ENCODE results near the gene PRB3. TPM values are rescaled to one million over a fixed set of nuclear protein-coding genes. Genes with fewer than 3 reads are reported as not detected.

The PRB3 gene
- 0.26 TPM in 1 of 2 replicates, not detected in the other for total RNA-seq (ENCODE audit: low replicate concordance)
- long read RNA-seq: 0 reads

- TF ChIP-seq, protein P1, sequence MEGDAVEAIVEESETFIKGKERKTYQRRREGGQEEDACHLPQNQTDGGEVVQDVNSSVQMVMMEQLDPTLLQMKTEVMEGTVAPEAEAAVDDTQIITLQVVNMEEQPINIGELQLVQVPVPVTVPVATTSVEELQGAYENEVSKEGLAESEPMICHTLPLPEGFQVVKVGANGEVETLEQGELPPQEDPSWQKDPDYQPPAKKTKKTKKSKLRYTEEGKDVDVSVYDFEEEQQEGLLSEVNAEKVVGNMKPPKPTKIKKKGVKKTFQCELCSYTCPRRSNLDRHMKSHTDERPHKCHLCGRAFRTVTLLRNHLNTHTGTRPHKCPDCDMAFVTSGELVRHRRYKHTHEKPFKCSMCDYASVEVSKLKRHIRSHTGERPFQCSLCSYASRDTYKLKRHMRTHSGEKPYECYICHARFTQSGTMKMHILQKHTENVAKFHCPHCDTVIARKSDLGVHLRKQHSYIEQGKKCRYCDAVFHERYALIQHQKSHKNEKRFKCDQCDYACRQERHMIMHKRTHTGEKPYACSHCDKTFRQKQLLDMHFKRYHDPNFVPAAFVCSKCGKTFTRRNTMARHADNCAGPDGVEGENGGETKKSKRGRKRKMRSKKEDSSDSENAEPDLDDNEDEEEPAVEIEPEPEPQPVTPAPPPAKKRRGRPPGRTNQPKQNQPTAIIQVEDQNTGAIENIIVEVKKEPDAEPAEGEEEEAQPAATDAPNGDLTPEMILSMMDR (conservative IDR thresholded peaks at IDR 0.05): no peak
- Mint-ChIP-seq H3K4me1 (ENCODE audit: unreplicated experiment) (no peaks in the 10 kb centered on the region), H3K27ac (no peak within 1 kb of the TSS), H3K9me3 (no peaks in the 10 kb centered on the region), H3K36me3 (no peaks in the 10 kb centered on the region), H3K4me3 (no peak within 1 kb of the TSS), H3K27me3 (peaks cover 8% of the 10 kb centered on the region)
- no peak for DNase-seq (ENCODE audit: extremely low spot score, unreplicated experiment)
Observed at GRCh38 chr12:11269607-11270006, at the start of gene PRB3. Gene PRB3, minus strand, starts transcription at chr12:11269707. Its CDS starts 38 bp downstream, at chr12:11269669.

GRCh38 chr12:11310336-11310735 lies 40.8 kb upstream of the PRB3 start, which contains the start of gene PRB4:
Gene PRB4, minus strand, starts transcription at chr12:11310436. Its CDS starts 38 bp downstream, at chr12:11310398.
- Mint-ChIP-seq H3K36me3 (peaks cover 2% of the 10 kb centered on the region), H3K27me3 (no peaks in the 10 kb centered on the region), H3K9me3 (peaks cover 2% of the 10 kb centered on the region), H3K4me3 (no peak within 1 kb of the TSS), H3K4me1 (ENCODE audit: unreplicated experiment) (no peaks in the 10 kb centered on the region), H3K27ac (no peak within 1 kb of the TSS)
- no peak for DNase-seq (ENCODE audit: extremely low spot score, unreplicated experiment)
- TF ChIP-seq, protein P1 (conservative IDR thresholded peaks at IDR 0.05): no peak

DNA sequence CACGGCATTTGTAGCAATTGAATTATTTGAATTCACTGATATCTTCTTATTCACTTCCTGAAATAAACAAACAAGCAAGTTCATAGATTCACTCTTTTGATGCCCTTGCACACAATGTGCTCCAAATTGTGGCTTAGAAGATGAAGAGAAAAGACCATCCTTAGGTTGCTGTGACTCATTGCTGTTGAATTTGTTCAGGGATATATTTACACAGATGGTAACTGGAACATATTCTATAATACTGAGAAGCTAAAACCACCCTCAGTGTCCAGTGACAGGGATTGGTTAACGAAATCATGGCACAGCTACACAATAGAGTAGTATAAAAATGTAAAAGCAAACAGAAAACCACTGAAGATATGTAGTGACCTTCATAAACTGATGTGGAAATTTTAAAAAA lies 37.6 kb upstream of the PRB3 start:
- TF ChIP-seq, protein P1 (conservative IDR thresholded peaks at IDR 0.05): no peak
- Mint-ChIP-seq H3K27ac (no peak overlapping the region), H3K27me3 (no peaks in the 10 kb centered on the region), H3K4me1 (ENCODE audit: unreplicated experiment) (no peaks in the 10 kb centered on the region), H3K9me3 (no peaks in the 10 kb centered on the region), H3K36me3 (no peaks in the 10 kb centered on the region), H3K4me3 (no peak overlapping the region)
- DNase-seq (ENCODE audit: extremely low spot score, unreplicated experiment): no peak

DNA sequence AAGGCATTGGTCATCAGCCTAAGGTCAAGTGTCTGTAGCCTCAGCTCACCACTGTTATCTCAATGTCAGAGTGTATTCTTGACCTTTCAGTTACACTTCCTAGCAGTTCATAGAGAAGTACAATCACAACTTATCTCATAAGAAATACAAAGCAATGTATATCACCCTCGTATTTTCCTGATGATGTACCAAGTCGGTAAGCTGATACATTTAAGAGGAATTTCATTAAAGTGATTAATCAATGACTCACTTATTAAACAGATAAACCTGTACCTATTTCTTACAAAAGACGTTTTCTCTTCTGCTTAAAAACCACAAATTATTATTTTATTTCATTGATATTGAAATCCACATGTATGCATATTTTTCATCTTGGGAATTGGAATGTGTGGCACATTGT lies 3.9 kb upstream of the PRB3 start:
- Mint-ChIP-seq H3K4me1 (ENCODE audit: unreplicated experiment) (no peaks in the 10 kb centered on the region), H3K27ac (no peak overlapping the region)
- TF ChIP-seq, protein P1 (conservative IDR thresholded peaks at IDR 0.05): no peak

DNA sequence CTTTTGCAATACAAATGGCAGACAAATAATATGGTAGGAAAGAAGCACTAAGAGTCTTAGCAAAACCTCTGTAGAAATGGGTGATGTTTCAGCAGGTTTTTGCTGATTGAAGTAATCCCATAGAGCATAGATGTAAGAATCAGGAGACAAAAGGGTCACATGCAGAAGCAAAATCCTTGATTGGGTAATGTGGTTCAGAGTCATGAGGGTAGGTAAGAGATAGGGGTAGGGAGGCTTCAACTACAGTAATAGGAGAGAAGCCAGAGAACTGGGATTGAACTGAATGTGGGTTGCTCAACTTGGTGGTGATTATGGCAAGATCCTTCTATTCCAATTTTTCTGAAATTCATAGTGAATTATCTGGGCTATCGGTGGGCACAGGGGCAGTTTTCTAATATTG lies 5.0 kb downstream of the PRB3 start:
- no peak for DNase-seq (ENCODE audit: extremely low spot score, unreplicated experiment)
- peaks cover 4% of the 10 kb centered on the region for H3K9me3 Mint-ChIP-seq
- H3K4me3 Mint-ChIP-seq: no peak overlapping the region
- H3K27me3 Mint-ChIP-seq: peaks cover 12% of the 10 kb centered on the region
- no peak overlapping the region for H3K27ac Mint-ChIP-seq
- H3K36me3 Mint-ChIP-seq: no peaks in the 10 kb centered on the region
- no peaks in the 10 kb centered on the region for H3K4me1 Mint-ChIP-seq (ENCODE audit: unreplicated experiment)
- TF ChIP-seq, protein P1 (conservative IDR thresholded peaks at IDR 0.05): no peak

More for the DNA sequence above, 3.9 kb upstream of the PRB3 start:
- H3K36me3 Mint-ChIP-seq: no peaks in the 10 kb centered on the region
- no peak for DNase-seq (ENCODE audit: extremely low spot score, unreplicated experiment)
- peaks cover 4% of the 10 kb centered on the region for H3K27me3 Mint-ChIP-seq
- H3K4me3 Mint-ChIP-seq: no peak overlapping the region
- no peaks in the 10 kb centered on the region for H3K9me3 Mint-ChIP-seq

- Mint-ChIP-seq H3K36me3 (no peaks in the 10 kb centered on the region), H3K27ac (no peak overlapping the region)
Observed at GRCh38 chr12:11246489-11246888, 23.0 kb downstream of the PRB3 start.

More at GRCh38 chr12:11246489-11246888, 23.0 kb downstream of the PRB3 start:
- TF ChIP-seq, protein P1 (conservative IDR thresholded peaks at IDR 0.05): no peak
- Mint-ChIP-seq H3K27me3 (peaks cover 3% of the 10 kb centered on the region), H3K4me1 (ENCODE audit: unreplicated experiment) (no peaks in the 10 kb centered on the region), H3K4me3 (no peak overlapping the region), H3K9me3 (no peaks in the 10 kb centered on the region)
- no peak for DNase-seq (ENCODE audit: extremely low spot score, unreplicated experiment)

Data from type B pancreatic cell (in vitro differentiated cells).